ENCODE measurements around the gene CAB39. TPM values are rescaled to one million over a fixed set of nuclear protein-coding genes. Genes with fewer than 3 reads are reported as not detected.

Gene CAB39
- polyA plus RNA-seq, 1 of the 3 experiments (the other 2 are of a cell fraction): 15.7 TPM

- H3K27ac ChIP-seq (ENCODE audit: low read depth in 2 of 2, low read length in 1 of 2): no peak overlapping the region
- H3K36me3 ChIP-seq (replicated peaks in 1 of 2; ENCODE audit: control insufficient read depth in 1 of 2, insufficient read depth in 2 of 2, low read length in 1 of 2): no peaks in the 10 kb centered on the region
- 78% methylated on average over 7 of the region's 7 CpGs for WGBS (ENCODE audit: low lambda C conversion rate)
- DNase-seq: no peak
- peaks cover 6 to 8% of the 10 kb centered on the region in 2 experiments; a peak in 1 of 4 replicates for H3K4me1 ChIP-seq (ENCODE audit: control insufficient read depth in 1 of 2, insufficient read depth in 2 of 2, low read depth in 1 of 2, low read length in 1 of 2)
- no peak overlapping the region for H3K4me3 ChIP-seq (ENCODE audit: low read depth in 2 of 2, low read length in 1 of 2)
- H3K4me2 ChIP-seq: no peak overlapping the region
- CTCF ChIA-PET: interaction anchor here (1.3 kb wide), 1 partner anchor 31 kb away, joined by 4 read pairs; no protein-coding TSS in a partner anchor
- H3K9ac ChIP-seq: no peak overlapping the region
- H3K9me2 ChIP-seq: no peaks in the 10 kb centered on the region
- no peak overlapping the region for H2AFZ ChIP-seq (ENCODE audit: low read depth)
- no peaks in the 10 kb centered on the region for H3F3A ChIP-seq (replicated peaks; ENCODE audit: insufficient read depth)
- no peaks in the 10 kb centered on the region for H3K79me2 ChIP-seq (ENCODE audit: insufficient read depth)
- no peaks in the 10 kb centered on the region for H3K27me3 ChIP-seq (ENCODE audit: insufficient read depth)
- POLR2A ChIA-PET: no interaction called here
- TF ChIP-seq NFIC (IDR thresholded peaks at IDR 0.05; ENCODE audit: borderline replicate concordance) (no peak), USF1 (IDR thresholded peaks at IDR 0.05; ENCODE audit: borderline replicate concordance, low read depth) (no peak), PBX3 (IDR thresholded peaks at IDR 0.05) (no peak), TCF12 (IDR thresholded peaks at IDR 0.05) (no peak), EP300 (IDR thresholded peaks at IDR 0.05; ENCODE audit: borderline replicate concordance in 1 of 2, low read depth in 1 of 2, low read length in 1 of 2) (no peak), RAD21 (IDR thresholded peaks at IDR 0.05; ENCODE audit: low read length) (no peak), JUND (IDR thresholded peaks at IDR 0.05) (no peak), FOXM1 (IDR thresholded peaks at IDR 0.05; ENCODE audit: low read depth) (no peak), ZBTB33 (IDR thresholded peaks at IDR 0.05; ENCODE audit: borderline replicate concordance, low read depth) (no peak), EZH2phosphoT487 (IDR thresholded peaks at IDR 0.05; ENCODE audit: borderline replicate concordance, low read depth) (no peak), SMC3 (IDR thresholded peaks at IDR 0.05; ENCODE audit: low read depth, low read length) (no peak), IRF3 (IDR thresholded peaks at IDR 0.05; ENCODE audit: low read depth, low read length) (no peak), CTCF (IDR thresholded peaks at IDR 0.05) (no peak), RFX5 (IDR thresholded peaks at IDR 0.05; ENCODE audit: low read length) (no peak), YY1 (IDR thresholded peaks at IDR 0.05; ENCODE audit: low read depth) (no peak), POLR2AphosphoS5 (IDR thresholded peaks at IDR 0.05; ENCODE audit: low read depth, low read length) (no peak), MAX (IDR thresholded peaks at IDR 0.05; ENCODE audit: low read depth) (no peak)
- no peaks in the 10 kb centered on the region for H4K20me1 ChIP-seq (ENCODE audit: insufficient read depth)
- no peaks in the 10 kb centered on the region for H3K9me3 ChIP-seq
These were observed 31.5 kb upstream of the CAB39 start for GRCh38 chr2:230681171-230681545.

Data from SK-N-SH (cell line).